ENCODE data around the gene TRMT5.

TRMT5 gene

GRCh38 chr14:60980811-60981632 lies at the start of gene TRMT5, which contains the start of gene SLC38A6:
Gene TRMT5, minus strand, starts transcription at chr14:60981079. Its CDS starts 106 bp downstream, at chr14:60980973.
Gene SLC38A6, plus strand, starts transcription at chr14:60981245. Its CDS starts 33 bp downstream, at chr14:60981278.
- peak; percentile 93 for DNase-seq

GRCh38 chr14:61026526-61026925 lies 45.6 kb upstream of the TRMT5 start:
- no peak for DNase-seq

- DNase-seq = peak; percentile 77
Observed at GRCh38 chr14:61025251-61026223, 44.7 kb upstream of the TRMT5 start.

GRCh38 chr14:61019537-61019936 lies 38.7 kb upstream of the TRMT5 start:
- DNase-seq = no peak

- DNase-seq = no peak
Observed at GRCh38 chr14:61003571-61003970, 22.7 kb upstream of the TRMT5 start.

- DNase-seq = no peak
Observed at GRCh38 chr14:60999536-60999935, 18.7 kb upstream of the TRMT5 start.

- no peak for DNase-seq
Observed at GRCh38 chr14:60998617-60999016, 17.7 kb upstream of the TRMT5 start.

- DNase-seq = peak; percentile 94
Observed at GRCh38 chr14:60989599-60989998, 8.7 kb upstream of the TRMT5 start.

- no peak for DNase-seq
Observed at GRCh38 chr14:60986500-60986899, 5.6 kb upstream of the TRMT5 start.

- peak; percentile 27 for DNase-seq
Observed at GRCh38 chr14:60984196-60984595, 3.3 kb upstream of the TRMT5 start.

- DNase-seq = peak; percentile 71
Observed at GRCh38 chr14:60981633-60982455, 965 bp upstream of the TRMT5 start.

- no peak for DNase-seq
Observed at GRCh38 chr14:60977847-60978246, 3.0 kb downstream of the TRMT5 start.

- DNase-seq = no peak
Observed at GRCh38 chr14:60975551-60975950, 5.3 kb downstream of the TRMT5 start.

- no peak for DNase-seq
Observed at GRCh38 chr14:60974090-60974651, 6.7 kb downstream of the TRMT5 start.

- DNase-seq = no peak
Observed at GRCh38 chr14:60973070-60973469, 7.8 kb downstream of the TRMT5 start.

- no peak for DNase-seq
Observed at GRCh38 chr14:60972295-60972694, 8.6 kb downstream of the TRMT5 start.

GRCh38 chr14:60971271-60971670 lies 9.6 kb downstream of the TRMT5 start:
- no peak for DNase-seq

- peak; percentile 13 for DNase-seq
Observed at GRCh38 chr14:60970146-60970545, 10.7 kb downstream of the TRMT5 start.

GRCh38 chr14:60968671-60969070 lies 12.2 kb downstream of the TRMT5 start:
- no peak for DNase-seq

GRCh38 chr14:60968099-60968498 lies 12.8 kb downstream of the TRMT5 start:
- no peak for DNase-seq

GRCh38 chr14:60965402-60965801 lies 15.5 kb downstream of the TRMT5 start:
- peak; percentile 5 for DNase-seq

GRCh38 chr14:60964904-60965303 lies 16.0 kb downstream of the TRMT5 start:
- no peak for DNase-seq
